Liver (tissue), 9 donors: ENCODE results near the gene CNIH2. TPM values are rescaled to one million over a fixed set of nuclear protein-coding genes. Genes with fewer than 3 reads are reported as not detected.

Source experiments
- DNase-seq: peaks from one replicate; pipeline ENCODE4 v3.0.0-alpha.2; 2017; ENCODE audit warnings: low spot score
- H3K27ac ChIP-seq, 2 donors: one replicate each; pipeline ENCODE4 v1.7.0; 2013; ENCODE audit warnings: inconsistent platforms in 2 of 2, low read length in 2 of 2, control low read depth in 1 of 2, low read depth in 1 of 2, mild to moderate bottlenecking in 1 of 2
- H3K27me3 ChIP-seq, 4 donors: one replicate each; pipeline versions ENCODE4 v1.6.1 to v1.7.0; 2013; ENCODE audit warnings: low read length in 3 of 4, inconsistent platforms in 1 of 4, mild to moderate bottlenecking in 1 of 4, moderate library complexity in 1 of 4; ENCODE audit not compliant: control insufficient read depth in 4 of 4, insufficient read depth in 4 of 4
- H3K36me3 ChIP-seq, 4 donors: one replicate each; pipeline versions ENCODE4 v1.6.1 to v1.7.0; 2013; ENCODE audit warnings: low read length in 3 of 4, mild to moderate bottlenecking in 3 of 4, low read depth in 1 of 4, moderate library complexity in 1 of 4; ENCODE audit not compliant: control insufficient read depth in 4 of 4, insufficient read depth in 3 of 4
- H3K4me1 ChIP-seq, 4 donors: one replicate each; pipeline versions ENCODE4 v1.6.1 to v1.7.0; 2013; ENCODE audit warnings: low read length in 3 of 4, mild to moderate bottlenecking in 3 of 4, moderate library complexity in 1 of 4; ENCODE audit not compliant: control insufficient read depth in 4 of 4, insufficient read depth in 4 of 4
- H3K4me3 ChIP-seq, 3 donors: one replicate each; pipeline versions ENCODE4 v1.6.1 to v1.7.0; 2013; ENCODE audit warnings: low read length in 3 of 3, control low read depth in 1 of 3, low read depth in 1 of 3, mild to moderate bottlenecking in 1 of 3
- H3K9ac ChIP-seq, 2 donors: one replicate each; pipeline ENCODE4 v1.7.0; 2013; ENCODE audit warnings: low read length in 2 of 2, mild to moderate bottlenecking in 2 of 2, moderate library complexity in 2 of 2, control low read depth in 1 of 2, low read depth in 1 of 2
- H3K9me3 ChIP-seq, 4 donors: one replicate each; pipeline versions ENCODE4 v1.6.1 to v1.7.0; 2013; ENCODE audit warnings: low read length in 3 of 4; ENCODE audit not compliant: control insufficient read depth in 4 of 4
- EGR1 ChIP-seq, 2 donors: IDR thresholded peaks; 2 replicates each; pipeline ENCODE4 v1.6.1; 2016 to 2018; ENCODE audit warnings: antibody characterized with exemption in 2 of 2, low read depth in 2 of 2
- FOXA2 ChIP-seq: IDR thresholded peaks from 2 replicates; pipeline ENCODE4 v1.6.1; 2016; ENCODE audit warnings: antibody characterized with exemption
- GABPA ChIP-seq, 2 donors: IDR thresholded peaks in 1 of 2; conservative IDR thresholded peaks in 1 of 2; 2 replicates each; pipeline ENCODE4 v1.6.1; 2016; ENCODE audit warnings: antibody characterized with exemption in 2 of 2, mild to moderate bottlenecking in 1 of 2, moderate library complexity in 1 of 2
- HNF4A ChIP-seq, 2 donors: conservative IDR thresholded peaks; 2 replicates each; pipeline ENCODE4 v1.6.1; 2016; ENCODE audit warnings: antibody characterized with exemption in 2 of 2, mild to moderate bottlenecking in 2 of 2
- HNF4G ChIP-seq: IDR thresholded peaks from 2 replicates; pipeline ENCODE4 v1.6.1; 2016; ENCODE audit warnings: antibody characterized with exemption
- JUND ChIP-seq, 2 donors: IDR thresholded peaks; 2 replicates each; pipeline ENCODE4 v1.6.1; 2016; ENCODE audit warnings: antibody characterized with exemption in 2 of 2
- NR2F2 ChIP-seq: IDR thresholded peaks from 2 replicates; pipeline ENCODE4 v1.6.1; 2016; ENCODE audit warnings: antibody characterized with exemption
- RAD21 ChIP-seq, 2 donors: IDR thresholded peaks; 2 replicates each; pipeline ENCODE4 v1.6.1; 2016; ENCODE audit warnings: antibody characterized with exemption in 2 of 2, mild to moderate bottlenecking in 2 of 2
- RXRA ChIP-seq, 2 donors: IDR thresholded peaks; 2 replicates each; pipeline ENCODE4 v1.6.1; 2017 to 2018; ENCODE audit warnings: antibody characterized with exemption in 2 of 2, mild to moderate bottlenecking in 1 of 2
- SP1 ChIP-seq: IDR thresholded peaks from 2 replicates; pipeline ENCODE4 v1.6.1; 2018; ENCODE audit warnings: antibody characterized with exemption, mild to moderate bottlenecking
- TAF1 ChIP-seq: conservative IDR thresholded peaks from 2 replicates; pipeline ENCODE4 v1.6.1; 2016; ENCODE audit warnings: antibody characterized with exemption, mild to moderate bottlenecking
- YY1 ChIP-seq: IDR thresholded peaks from 2 replicates; pipeline ENCODE4 v1.6.1; 2016; ENCODE audit warnings: antibody characterized with exemption, mild to moderate bottlenecking
- WGBS: extraction: QIAGEN DNeasy Blood & Tissue Kit; methylation state at CpG from one replicate; pipeline ENCODE4 v1.1.7; 2013; 5-methylcytosine and 5-hydroxymethylcytosine counted together
- polyA plus RNA-seq, 2 donors: library from polyadenylated mRNA; stranded (reverse) in 1 of 2; unstranded in 1 of 2; fragments of 200-250 nt in 1 of 2; fragments of >200 nt in 1 of 2; fragmentation: Nextera tagmentation in 1 of 2; extraction: Ambion mirVana in 1 of 2; gene quantifications; one replicate each; pipeline versions ENCODE4 v1.2.1 to v1.2.3, GENCODE V29; 2013 to 2015
- total RNA-seq, 2 donors: library from RNA; depleted of rRNA; stranded (reverse); fragments of >200 nt; gene quantifications; one replicate each; pipeline ENCODE4 v1.2.3, GENCODE V29; 2014
- TF ChIP-seq, protein P1 (sequence below): IDR thresholded peaks from 2 replicates; pipeline ENCODE4 v1.6.1; 2016; ENCODE audit warnings: antibody characterized with exemption
- TF ChIP-seq, protein P2 (sequence below): IDR thresholded peaks from 2 replicates; pipeline ENCODE4 v1.6.1; 2016; ENCODE audit warnings: antibody characterized with exemption, mild to moderate bottlenecking
- TF ChIP-seq, protein P3 (sequence below): IDR thresholded peaks from 2 replicates; pipeline ENCODE4 v1.6.1; 2016; ENCODE audit warnings: antibody characterized with exemption
- TF ChIP-seq, protein P4 (sequence below): fragments of 150-350 bp; IDR thresholded peaks from 2 replicates; pipeline ENCODE4 v1.5.1; 2017; ENCODE audit warnings: improper control_type of control experiment, low read depth, low read length; ENCODE audit not compliant: missing input control
- TF ChIP-seq, protein P5 (sequence below): IDR thresholded peaks from 2 replicates; pipeline ENCODE4 v1.6.1; 2016; ENCODE audit warnings: antibody characterized with exemption
- donor health status: healthy.
- donor health status: healthy.
- donor health status: healthy.
- donor health status: healthy.
- donor health status: healthy.

Gene CNIH2
- total and polyA plus RNA-seq, 4 donors, result 0.07 TPM; not detected in 3

DNA sequence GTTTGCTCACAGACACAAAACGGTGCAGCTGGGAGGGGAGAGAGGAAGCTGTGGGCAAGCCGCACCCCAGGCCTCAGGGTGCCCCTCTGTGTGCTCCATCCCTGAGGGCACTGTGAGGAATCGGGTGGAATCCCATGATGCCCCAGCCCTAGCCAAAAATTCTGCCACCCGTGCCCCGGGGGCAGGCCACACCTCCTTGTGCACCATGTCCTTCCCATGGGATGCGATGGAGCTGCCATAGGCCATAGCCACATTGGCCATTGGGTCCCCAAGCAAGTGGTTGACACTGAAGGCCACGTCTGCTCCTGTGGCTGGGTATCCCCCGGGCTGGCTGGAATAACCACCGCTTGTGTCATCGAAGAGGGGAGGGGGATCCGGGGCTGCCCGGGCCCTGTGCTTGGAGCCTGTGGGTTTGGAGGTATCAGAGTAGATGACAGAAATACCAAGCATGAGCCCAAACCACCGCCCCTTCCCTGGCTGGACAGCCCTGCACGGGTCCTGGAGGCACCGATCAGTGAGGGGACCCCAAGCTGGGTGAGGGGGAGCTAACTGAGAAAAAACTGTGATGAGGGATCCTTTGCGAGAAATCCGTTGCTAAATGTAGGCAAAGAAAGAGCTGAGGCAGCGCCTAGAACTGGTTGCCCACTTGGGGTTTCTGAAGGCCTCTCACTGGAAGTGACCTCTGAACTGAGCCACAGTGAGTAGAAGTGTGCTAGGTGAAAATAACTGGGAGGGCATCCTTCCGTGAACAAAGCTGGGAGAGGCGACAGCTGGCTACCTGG lies 10.1 kb downstream of the CNIH2 start:
- DNase-seq, result no peak

DNA sequence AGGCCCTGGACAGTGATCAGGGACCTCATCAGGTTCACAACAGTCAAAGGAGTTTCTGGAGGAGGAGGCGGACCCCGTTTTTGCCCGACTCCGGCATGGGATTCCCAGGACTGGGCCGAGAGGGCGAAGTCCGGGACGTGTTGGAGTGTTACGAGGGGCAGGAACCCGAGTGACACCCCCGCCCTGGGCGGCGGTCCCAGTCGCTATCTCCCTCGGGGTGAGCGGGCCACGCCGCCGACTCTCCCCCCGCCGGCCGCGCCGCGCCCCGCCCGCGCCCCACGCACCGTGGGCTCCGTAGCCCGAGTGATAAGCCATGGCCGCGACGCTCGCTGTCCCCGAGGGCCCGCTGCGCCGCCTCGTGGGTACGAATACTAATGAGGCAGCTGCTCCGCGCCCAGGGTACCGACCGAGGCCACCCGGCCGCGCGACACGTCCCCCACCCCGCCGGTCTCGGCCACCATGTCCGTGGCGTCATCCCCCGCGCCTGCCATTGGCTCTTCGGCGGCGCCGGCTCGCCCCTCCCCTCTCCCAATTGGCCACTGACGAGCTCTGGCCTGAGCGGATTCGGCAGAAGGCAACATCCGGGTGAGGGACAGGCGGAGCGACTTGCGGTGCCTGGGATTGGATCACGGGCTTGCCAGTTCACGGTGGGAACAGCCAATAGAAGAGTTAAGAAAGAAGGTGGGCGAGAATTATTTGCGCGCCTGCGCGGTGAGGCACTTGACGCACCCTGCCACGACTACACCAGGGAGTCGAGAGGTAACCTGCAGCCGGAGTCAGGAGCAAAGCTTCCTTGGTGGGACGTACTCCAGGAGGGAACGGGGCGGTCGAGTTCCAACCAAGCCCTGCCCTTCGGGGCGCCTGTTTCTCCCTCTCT lies 10.9 kb downstream of the CNIH2 start, which contains the start of gene YIF1A:
TSS of gene YIF1A (minus strand) at position 473 of the 877 bp plus-strand sequence. CDS start at position 315, 158 bp downstream.
- Histone ChIP-seq H3K9ac (peak within 1 kb of the TSS; percentile 78 to 82), H3K36me3 (peaks cover 0 to 5% (median 4%) of the 10 kb centered on the region in 4 donors), H3K4me3 (peak within 1 kb of the TSS; percentile 79 to 88 (median 81)), H3K9me3 (no peaks in the 10 kb centered on the region), H3K27ac (peak within 1 kb of the TSS; percentile 96), H3K4me1 (peaks cover 19 to 49% (median 39%) of the 10 kb centered on the region in 4 donors), H3K27me3 (peaks cover 0 to 5% (median 0%) of the 10 kb centered on the region in 4 donors)
- TF ChIP-seq, protein P1, sequence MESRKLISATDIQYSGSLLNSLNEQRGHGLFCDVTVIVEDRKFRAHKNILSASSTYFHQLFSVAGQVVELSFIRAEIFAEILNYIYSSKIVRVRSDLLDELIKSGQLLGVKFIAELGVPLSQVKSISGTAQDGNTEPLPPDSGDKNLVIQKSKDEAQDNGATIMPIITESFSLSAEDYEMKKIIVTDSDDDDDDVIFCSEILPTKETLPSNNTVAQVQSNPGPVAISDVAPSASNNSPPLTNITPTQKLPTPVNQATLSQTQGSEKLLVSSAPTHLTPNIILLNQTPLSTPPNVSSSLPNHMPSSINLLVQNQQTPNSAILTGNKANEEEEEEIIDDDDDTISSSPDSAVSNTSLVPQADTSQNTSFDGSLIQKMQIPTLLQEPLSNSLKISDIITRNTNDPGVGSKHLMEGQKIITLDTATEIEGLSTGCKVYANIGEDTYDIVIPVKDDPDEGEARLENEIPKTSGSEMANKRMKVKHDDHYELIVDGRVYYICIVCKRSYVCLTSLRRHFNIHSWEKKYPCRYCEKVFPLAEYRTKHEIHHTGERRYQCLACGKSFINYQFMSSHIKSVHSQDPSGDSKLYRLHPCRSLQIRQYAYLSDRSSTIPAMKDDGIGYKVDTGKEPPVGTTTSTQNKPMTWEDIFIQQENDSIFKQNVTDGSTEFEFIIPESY, result no peak
- TF ChIP-seq, protein P2, sequence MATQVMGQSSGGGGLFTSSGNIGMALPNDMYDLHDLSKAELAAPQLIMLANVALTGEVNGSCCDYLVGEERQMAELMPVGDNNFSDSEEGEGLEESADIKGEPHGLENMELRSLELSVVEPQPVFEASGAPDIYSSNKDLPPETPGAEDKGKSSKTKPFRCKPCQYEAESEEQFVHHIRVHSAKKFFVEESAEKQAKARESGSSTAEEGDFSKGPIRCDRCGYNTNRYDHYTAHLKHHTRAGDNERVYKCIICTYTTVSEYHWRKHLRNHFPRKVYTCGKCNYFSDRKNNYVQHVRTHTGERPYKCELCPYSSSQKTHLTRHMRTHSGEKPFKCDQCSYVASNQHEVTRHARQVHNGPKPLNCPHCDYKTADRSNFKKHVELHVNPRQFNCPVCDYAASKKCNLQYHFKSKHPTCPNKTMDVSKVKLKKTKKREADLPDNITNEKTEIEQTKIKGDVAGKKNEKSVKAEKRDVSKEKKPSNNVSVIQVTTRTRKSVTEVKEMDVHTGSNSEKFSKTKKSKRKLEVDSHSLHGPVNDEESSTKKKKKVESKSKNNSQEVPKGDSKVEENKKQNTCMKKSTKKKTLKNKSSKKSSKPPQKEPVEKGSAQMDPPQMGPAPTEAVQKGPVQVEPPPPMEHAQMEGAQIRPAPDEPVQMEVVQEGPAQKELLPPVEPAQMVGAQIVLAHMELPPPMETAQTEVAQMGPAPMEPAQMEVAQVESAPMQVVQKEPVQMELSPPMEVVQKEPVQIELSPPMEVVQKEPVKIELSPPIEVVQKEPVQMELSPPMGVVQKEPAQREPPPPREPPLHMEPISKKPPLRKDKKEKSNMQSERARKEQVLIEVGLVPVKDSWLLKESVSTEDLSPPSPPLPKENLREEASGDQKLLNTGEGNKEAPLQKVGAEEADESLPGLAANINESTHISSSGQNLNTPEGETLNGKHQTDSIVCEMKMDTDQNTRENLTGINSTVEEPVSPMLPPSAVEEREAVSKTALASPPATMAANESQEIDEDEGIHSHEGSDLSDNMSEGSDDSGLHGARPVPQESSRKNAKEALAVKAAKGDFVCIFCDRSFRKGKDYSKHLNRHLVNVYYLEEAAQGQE, result no peak
- TF ChIP-seq HNF4A (conservative IDR thresholded peaks at IDR 0.05), result peak; percentile 66 to 73
- no peak for TF ChIP-seq RAD21 (IDR thresholded peaks at IDR 0.05)
- TF ChIP-seq EGR1 (IDR thresholded peaks at IDR 0.05; ENCODE audit: low read depth in 2 of 2), result peak in 1 of 2 donors; percentile 25
- peak in 1 of 2 donors; percentile 32 for TF ChIP-seq RXRA (IDR thresholded peaks at IDR 0.05)
- TF ChIP-seq, protein P3, sequence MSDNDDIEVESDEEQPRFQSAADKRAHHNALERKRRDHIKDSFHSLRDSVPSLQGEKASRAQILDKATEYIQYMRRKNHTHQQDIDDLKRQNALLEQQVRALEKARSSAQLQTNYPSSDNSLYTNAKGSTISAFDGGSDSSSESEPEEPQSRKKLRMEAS, result no peak
- TF ChIP-seq SP1, result peak; percentile 93
- TF ChIP-seq JUND (IDR thresholded peaks at IDR 0.05), result peak in 1 of 2 donors; percentile 43
- TF ChIP-seq YY1, result peak; percentile 93
- TF ChIP-seq FOXA2, result no peak
- peak in 1 of 2 donors; percentile 90 for TF ChIP-seq GABPA (IDR thresholded peaks at IDR 0.05 in 1 of 2, conservative IDR thresholded peaks at IDR 0.05 in 1 of 2)
- no peak for TF ChIP-seq HNF4G
- TF ChIP-seq, protein P4, sequence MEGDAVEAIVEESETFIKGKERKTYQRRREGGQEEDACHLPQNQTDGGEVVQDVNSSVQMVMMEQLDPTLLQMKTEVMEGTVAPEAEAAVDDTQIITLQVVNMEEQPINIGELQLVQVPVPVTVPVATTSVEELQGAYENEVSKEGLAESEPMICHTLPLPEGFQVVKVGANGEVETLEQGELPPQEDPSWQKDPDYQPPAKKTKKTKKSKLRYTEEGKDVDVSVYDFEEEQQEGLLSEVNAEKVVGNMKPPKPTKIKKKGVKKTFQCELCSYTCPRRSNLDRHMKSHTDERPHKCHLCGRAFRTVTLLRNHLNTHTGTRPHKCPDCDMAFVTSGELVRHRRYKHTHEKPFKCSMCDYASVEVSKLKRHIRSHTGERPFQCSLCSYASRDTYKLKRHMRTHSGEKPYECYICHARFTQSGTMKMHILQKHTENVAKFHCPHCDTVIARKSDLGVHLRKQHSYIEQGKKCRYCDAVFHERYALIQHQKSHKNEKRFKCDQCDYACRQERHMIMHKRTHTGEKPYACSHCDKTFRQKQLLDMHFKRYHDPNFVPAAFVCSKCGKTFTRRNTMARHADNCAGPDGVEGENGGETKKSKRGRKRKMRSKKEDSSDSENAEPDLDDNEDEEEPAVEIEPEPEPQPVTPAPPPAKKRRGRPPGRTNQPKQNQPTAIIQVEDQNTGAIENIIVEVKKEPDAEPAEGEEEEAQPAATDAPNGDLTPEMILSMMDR, result no peak
- peak; percentile 96 for DNase-seq
- under 1% methylated on average over 87 of the region's 87 CpGs for WGBS

More for the DNA sequence above, 10.1 kb downstream of the CNIH2 start:
- peak overlapping the region; percentile 46 to 82 for H3K9ac ChIP-seq
- peak overlapping the region; percentile 96 for H3K27ac ChIP-seq
- no peaks in the 10 kb centered on the region for H3K9me3 ChIP-seq
- H3K27me3 ChIP-seq, result peaks cover 0 to 5% (median 0%) of the 10 kb centered on the region in 4 donors
- peaks cover 19 to 49% (median 39%) of the 10 kb centered on the region in 4 donors for H3K4me1 ChIP-seq
- peaks cover 0 to 5% (median 4%) of the 10 kb centered on the region in 4 donors for H3K36me3 ChIP-seq
- WGBS, result 48% methylated on average over 20 of the region's 20 CpGs
- TF ChIP-seq TAF1, result no peak
- peak in 1 of 2 donors; percentile 45 for TF ChIP-seq RXRA (IDR thresholded peaks at IDR 0.05)
- no peak for TF ChIP-seq NR2F2
- no peak for TF ChIP-seq RAD21 (IDR thresholded peaks at IDR 0.05)
- TF ChIP-seq HNF4A (conservative IDR thresholded peaks at IDR 0.05), result no peak
- TF ChIP-seq, protein P5, sequence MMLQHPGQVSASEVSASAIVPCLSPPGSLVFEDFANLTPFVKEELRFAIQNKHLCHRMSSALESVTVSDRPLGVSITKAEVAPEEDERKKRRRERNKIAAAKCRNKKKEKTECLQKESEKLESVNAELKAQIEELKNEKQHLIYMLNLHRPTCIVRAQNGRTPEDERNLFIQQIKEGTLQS, result no peak
- peak overlapping the region; percentile 61 to 88 (median 79) for H3K4me3 ChIP-seq
